ENCODE measurements around the gene AIMP2. TPM values are rescaled to one million over a fixed set of nuclear protein-coding genes. Genes with fewer than 3 reads are reported as not detected.

The AIMP2 gene
- total and polyA plus RNA-seq, 2 of the 8 experiments (the other 6 are each of a cell fraction or from before 2014, with no cell fraction given) = 85.6 to 99.0 TPM

DNA sequence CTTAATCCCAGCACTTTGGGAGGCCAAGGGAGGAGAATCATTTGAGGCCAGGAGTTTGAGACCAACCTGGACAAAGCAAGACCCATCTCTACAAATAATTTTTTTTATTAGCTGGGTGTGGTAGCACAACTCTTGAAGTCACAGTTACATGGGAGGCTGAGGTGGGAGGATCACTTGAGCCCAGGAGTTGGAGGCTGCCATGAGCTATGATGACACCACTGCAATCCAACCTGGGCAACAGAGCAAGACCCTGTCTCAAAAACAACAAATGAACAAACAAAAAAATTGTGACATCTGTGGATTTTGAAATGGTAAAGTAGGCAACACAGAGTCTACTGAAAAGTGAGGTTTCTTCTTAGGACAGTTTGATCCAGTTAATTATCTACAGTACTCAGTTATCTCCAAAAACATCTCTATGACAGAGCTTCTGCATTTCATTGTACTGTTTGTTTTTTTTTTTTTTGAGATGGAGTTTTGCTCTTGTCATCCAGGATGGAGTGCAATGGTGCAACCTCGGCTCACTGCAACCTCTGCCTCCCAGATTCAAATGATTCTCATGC is 18.8 kb downstream of the AIMP2 start (continued):
- TF ChIP-seq, protein P1, sequence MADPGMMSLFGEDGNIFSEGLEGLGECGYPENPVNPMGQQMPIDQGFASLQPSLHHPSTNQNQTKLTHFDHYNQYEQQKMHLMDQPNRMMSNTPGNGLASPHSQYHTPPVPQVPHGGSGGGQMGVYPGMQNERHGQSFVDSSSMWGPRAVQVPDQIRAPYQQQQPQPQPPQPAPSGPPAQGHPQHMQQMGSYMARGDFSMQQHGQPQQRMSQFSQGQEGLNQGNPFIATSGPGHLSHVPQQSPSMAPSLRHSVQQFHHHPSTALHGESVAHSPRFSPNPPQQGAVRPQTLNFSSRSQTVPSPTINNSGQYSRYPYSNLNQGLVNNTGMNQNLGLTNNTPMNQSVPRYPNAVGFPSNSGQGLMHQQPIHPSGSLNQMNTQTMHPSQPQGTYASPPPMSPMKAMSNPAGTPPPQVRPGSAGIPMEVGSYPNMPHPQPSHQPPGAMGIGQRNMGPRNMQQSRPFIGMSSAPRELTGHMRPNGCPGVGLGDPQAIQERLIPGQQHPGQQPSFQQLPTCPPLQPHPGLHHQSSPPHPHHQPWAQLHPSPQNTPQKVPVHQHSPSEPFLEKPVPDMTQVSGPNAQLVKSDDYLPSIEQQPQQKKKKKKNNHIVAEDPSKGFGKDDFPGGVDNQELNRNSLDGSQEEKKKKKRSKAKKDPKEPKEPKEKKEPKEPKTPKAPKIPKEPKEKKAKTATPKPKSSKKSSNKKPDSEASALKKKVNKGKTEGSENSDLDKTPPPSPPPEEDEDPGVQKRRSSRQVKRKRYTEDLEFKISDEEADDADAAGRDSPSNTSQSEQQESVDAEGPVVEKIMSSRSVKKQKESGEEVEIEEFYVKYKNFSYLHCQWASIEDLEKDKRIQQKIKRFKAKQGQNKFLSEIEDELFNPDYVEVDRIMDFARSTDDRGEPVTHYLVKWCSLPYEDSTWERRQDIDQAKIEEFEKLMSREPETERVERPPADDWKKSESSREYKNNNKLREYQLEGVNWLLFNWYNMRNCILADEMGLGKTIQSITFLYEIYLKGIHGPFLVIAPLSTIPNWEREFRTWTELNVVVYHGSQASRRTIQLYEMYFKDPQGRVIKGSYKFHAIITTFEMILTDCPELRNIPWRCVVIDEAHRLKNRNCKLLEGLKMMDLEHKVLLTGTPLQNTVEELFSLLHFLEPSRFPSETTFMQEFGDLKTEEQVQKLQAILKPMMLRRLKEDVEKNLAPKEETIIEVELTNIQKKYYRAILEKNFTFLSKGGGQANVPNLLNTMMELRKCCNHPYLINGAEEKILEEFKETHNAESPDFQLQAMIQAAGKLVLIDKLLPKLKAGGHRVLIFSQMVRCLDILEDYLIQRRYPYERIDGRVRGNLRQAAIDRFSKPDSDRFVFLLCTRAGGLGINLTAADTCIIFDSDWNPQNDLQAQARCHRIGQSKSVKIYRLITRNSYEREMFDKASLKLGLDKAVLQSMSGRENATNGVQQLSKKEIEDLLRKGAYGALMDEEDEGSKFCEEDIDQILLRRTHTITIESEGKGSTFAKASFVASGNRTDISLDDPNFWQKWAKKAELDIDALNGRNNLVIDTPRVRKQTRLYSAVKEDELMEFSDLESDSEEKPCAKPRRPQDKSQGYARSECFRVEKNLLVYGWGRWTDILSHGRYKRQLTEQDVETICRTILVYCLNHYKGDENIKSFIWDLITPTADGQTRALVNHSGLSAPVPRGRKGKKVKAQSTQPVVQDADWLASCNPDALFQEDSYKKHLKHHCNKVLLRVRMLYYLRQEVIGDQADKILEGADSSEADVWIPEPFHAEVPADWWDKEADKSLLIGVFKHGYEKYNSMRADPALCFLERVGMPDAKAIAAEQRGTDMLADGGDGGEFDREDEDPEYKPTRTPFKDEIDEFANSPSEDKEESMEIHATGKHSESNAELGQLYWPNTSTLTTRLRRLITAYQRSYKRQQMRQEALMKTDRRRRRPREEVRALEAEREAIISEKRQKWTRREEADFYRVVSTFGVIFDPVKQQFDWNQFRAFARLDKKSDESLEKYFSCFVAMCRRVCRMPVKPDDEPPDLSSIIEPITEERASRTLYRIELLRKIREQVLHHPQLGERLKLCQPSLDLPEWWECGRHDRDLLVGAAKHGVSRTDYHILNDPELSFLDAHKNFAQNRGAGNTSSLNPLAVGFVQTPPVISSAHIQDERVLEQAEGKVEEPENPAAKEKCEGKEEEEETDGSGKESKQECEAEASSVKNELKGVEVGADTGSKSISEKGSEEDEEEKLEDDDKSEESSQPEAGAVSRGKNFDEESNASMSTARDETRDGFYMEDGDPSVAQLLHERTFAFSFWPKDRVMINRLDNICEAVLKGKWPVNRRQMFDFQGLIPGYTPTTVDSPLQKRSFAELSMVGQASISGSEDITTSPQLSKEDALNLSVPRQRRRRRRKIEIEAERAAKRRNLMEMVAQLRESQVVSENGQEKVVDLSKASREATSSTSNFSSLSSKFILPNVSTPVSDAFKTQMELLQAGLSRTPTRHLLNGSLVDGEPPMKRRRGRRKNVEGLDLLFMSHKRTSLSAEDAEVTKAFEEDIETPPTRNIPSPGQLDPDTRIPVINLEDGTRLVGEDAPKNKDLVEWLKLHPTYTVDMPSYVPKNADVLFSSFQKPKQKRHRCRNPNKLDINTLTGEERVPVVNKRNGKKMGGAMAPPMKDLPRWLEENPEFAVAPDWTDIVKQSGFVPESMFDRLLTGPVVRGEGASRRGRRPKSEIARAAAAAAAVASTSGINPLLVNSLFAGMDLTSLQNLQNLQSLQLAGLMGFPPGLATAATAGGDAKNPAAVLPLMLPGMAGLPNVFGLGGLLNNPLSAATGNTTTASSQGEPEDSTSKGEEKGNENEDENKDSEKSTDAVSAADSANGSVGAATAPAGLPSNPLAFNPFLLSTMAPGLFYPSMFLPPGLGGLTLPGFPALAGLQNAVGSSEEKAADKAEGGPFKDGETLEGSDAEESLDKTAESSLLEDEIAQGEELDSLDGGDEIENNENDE (IDR thresholded peaks at IDR 0.05; ENCODE audit: insufficient replicate concordance, low read length) = no peak
- no peak for TF ChIP-seq SAP30 (IDR thresholded peaks at IDR 0.05; ENCODE audit: insufficient read depth, insufficient replicate concordance, low read length)
- no peak for TF ChIP-seq PHF8 (conservative IDR thresholded peaks at IDR 0.05; ENCODE audit: low read depth, low read length)
- TF ChIP-seq POLR2A (IDR thresholded peaks at IDR 0.05; ENCODE audit: control extremely low read depth in 1 of 2, low read depth in 2 of 2, low read length in 2 of 2) = no peak
- TF ChIP-seq, protein P2, sequence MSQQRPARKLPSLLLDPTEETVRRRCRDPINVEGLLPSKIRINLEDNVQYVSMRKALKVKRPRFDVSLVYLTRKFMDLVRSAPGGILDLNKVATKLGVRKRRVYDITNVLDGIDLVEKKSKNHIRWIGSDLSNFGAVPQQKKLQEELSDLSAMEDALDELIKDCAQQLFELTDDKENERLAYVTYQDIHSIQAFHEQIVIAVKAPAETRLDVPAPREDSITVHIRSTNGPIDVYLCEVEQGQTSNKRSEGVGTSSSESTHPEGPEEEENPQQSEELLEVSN (IDR thresholded peaks at IDR 0.05) = no peak
- no peak for TF ChIP-seq TEAD4 (IDR thresholded peaks at IDR 0.05; ENCODE audit: low read depth, low read length)
- TF ChIP-seq EP300 (IDR thresholded peaks at IDR 0.05; ENCODE audit: borderline replicate concordance in 1 of 2, low read depth in 2 of 2, low read length in 2 of 2) = no peak
- TF ChIP-seq SUZ12 (IDR thresholded peaks at IDR 0.05; ENCODE audit: low read length) = no peak
- TF ChIP-seq MAFK (IDR thresholded peaks at IDR 0.05; ENCODE audit: low read depth, low read length) = no peak
- TF ChIP-seq NRF1 (IDR thresholded peaks at IDR 0.05; ENCODE audit: low read depth, low read length) = no peak

All from H1 (cell line).